ENCODE measurements around the gene HLA-DOA.

The HLA-DOA gene

DNA sequence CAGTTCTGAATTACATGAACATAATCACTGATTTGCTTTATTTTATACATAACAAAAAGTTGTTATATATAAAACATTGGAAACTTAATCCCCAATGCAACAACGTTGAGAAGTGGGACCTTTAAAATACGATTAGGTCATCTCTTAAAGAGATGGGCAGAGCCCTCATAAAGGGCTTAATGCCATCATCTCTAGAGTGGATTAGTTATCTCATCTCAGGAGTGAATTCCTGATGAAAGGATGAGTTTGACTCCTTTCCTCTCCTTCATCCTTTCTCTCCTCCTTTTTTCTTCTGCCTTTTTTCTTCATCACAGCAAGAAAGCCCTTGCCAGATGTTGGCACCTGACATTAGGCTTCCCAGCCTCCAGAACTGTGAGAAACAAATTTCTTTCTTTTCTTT is 13.9 kb downstream of the HLA-DOA start:
- TF ChIP-seq, protein P1, sequence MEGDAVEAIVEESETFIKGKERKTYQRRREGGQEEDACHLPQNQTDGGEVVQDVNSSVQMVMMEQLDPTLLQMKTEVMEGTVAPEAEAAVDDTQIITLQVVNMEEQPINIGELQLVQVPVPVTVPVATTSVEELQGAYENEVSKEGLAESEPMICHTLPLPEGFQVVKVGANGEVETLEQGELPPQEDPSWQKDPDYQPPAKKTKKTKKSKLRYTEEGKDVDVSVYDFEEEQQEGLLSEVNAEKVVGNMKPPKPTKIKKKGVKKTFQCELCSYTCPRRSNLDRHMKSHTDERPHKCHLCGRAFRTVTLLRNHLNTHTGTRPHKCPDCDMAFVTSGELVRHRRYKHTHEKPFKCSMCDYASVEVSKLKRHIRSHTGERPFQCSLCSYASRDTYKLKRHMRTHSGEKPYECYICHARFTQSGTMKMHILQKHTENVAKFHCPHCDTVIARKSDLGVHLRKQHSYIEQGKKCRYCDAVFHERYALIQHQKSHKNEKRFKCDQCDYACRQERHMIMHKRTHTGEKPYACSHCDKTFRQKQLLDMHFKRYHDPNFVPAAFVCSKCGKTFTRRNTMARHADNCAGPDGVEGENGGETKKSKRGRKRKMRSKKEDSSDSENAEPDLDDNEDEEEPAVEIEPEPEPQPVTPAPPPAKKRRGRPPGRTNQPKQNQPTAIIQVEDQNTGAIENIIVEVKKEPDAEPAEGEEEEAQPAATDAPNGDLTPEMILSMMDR (IDR thresholded peaks at IDR 0.05), result no peak

DNA sequence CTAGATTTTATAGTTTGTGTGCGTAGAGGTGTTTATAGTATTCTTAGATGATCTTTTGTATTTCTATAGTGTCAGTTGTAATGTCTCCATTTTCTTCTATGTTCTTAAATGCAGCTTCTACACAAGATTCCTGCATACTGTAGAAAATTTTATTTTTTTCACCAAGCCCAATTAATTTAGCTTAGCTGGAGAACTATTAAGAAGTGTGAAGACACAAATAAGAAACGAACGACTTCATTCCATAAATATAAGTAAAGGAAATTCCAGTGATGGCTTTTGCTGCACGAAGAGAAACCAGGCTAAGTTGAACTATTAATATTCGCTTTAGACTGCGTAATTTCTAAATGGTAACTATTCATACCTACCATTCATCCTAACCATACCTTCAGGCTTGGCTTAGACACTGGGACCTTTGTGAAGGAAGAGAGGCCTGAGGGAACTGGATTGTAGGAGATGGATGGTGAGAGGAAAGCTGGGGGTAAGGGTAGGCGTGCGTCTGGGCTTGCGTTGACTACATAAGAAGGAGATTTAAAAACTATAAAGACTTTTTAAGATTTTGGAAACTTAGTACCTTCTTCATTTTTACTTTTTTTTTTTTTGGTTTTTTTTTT is 15.9 kb downstream of the HLA-DOA start:
- TF ChIP-seq, protein P1 (IDR thresholded peaks at IDR 0.05), result no peak

DNA sequence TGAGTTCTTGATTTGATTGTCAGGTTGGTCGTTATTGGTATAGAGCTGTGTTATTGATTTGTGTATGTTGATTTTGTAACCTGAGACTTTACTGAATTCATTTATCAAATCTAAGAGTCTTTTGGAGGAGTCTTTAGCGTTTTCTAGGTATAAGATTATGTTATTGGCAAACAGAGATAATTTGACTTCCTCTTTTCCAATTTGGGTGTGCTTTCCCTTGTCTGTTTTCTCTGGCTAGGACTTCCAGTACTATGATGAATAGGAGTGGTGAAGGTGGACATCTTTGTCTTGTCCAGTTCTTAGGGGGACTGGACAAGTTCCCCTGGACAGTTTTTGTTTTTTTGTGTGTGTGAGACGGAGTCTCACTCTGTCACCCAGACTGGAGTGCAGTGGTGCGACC is 17.4 kb downstream of the HLA-DOA start:
- TF ChIP-seq, protein P1 (IDR thresholded peaks at IDR 0.05), result no peak

DNA sequence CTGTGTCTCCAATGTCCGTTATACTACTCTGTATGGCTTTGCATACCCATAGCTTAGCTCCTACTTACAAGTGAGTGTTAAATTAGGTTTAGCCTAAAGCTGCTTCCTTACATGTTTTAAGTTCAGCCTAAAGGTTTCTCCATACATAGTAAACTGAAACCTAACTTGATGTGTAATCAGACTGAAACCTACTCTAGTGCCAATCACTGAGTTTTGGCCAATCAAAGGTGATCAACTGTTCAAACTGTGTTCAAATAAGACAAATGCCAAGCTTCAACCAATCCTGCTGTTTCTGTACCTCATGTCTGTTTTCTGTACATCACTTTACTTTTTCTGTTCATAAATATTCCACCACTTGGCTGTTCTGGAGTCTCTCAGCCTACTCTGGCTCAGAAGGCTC is 20.0 kb downstream of the HLA-DOA start:
- TF ChIP-seq, protein P1 (IDR thresholded peaks at IDR 0.05), result no peak

DNA sequence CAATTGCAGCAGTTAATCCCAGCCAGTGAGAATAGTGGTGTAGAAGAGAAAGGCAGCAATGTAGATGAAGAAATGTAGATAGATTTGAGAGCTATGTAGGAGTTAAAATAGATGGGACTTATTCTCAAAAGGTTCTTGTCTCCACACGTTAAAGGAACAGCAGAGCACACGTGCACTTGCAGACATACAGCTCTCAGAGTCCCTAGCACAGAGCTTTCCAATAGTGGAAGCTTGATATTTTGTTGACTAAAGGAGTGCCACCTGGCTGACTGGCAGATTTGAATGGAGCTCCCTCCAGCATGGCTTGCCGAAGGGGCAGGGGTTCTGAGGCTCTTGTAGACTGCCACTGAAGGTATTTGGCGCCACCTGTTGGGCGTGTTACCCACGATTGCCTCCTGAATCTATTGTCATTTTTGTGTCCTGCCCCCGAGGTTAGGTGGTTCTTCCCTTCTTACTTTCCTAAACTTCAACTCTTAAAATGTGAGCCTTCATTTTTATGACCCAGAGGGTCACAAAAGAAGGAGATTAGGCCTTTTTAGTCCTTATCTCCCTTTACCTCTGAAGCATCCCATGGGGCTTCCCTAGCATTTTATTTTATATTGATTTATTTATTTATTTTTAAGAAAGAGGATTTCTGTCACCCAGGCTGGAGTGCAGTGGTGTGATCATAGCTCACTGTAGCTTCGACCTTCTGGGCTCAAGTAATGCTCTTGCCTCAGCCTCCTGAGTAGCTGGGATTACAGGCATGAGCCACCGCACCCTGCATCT is 24.6 kb downstream of the HLA-DOA start:
- TF ChIP-seq, protein P1 (IDR thresholded peaks at IDR 0.05), result peak; percentile 74

DNA sequence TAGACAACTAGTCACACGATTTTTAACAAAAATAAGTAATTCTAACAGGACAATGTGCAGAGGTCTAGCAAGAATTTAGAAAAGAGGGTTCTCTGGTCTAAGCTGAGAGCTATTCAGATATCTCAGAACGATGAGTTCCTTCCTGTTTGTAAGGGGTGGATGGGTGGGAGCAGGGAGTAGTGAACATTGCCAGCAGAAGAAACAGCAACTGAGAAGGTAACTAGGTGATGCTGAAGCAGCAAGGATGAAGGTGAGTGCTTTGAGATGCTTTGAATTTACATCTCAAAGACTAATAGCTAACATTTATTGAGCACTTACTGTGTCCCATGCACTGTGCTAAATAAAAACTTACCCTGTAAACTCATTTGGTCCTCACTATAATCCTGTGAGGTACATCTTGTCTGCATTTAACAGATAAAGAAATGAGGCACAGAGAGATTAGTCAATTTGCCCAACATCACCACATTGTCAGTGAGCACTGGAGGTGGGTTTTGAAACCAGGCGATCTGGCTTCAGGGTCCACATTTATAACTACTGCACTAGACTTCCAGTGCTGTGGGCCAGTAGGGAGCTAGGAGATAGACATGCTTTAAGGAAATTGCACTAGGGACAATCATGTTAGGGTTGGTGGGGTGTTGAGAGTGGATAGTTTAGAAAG is 25.3 kb downstream of the HLA-DOA start:
- TF ChIP-seq, protein P1 (IDR thresholded peaks at IDR 0.05), result no peak

DNA sequence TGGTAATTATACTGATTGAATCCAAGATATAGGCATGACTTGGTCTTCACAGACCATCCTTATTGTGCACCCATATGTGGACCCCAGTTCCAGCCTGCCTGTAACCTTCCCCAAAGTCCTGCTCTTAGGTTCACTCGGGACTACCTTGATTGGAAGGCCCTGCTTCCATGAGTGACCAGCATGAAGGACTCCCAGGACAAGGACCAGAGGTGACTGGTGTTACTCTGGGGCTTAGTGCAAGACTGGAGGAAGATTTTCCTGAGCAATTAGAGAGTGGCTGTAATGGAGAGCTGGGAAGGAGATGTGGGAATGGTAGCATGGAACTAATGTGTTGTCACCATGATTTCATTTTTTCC is 25.9 kb downstream of the HLA-DOA start:
- TF ChIP-seq, protein P1 (IDR thresholded peaks at IDR 0.05), result no peak
